Measurements from ENCODE around the gene MCEMP1. TPM values are rescaled to one million over a fixed set of nuclear protein-coding genes. Genes with fewer than 3 reads are reported as not detected.

Gene MCEMP1
- total and polyA plus RNA-seq, 2 of the 4 experiments (the other 2 are of a cell fraction), result 0.15 TPM; not detected in 1

DNA sequence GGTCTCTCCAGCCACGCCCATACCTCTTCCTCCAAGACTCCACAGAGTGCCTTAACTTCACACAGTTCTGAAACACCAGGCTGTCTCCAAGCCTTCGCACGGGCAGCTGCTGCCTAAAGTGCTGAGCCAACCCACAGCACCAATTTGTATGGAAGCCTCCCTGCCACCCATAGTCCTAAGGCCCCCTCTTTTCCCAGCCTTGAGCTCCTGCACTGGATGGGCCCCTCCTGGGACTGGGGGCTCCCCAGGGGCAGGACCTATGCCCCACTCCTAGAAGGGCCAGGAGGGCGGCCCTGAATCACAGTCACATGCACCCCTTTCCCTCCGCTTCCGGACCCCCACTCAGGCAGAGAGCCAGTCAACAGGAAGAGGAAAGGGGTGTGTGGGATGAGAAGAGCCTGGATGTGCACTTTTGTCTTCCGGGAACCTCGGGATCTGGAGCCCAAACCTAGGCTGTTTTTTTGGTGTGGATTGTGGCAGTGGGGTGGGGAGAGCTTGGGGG, 30.1 kb downstream of the MCEMP1 start:
- no TSS peak for BruUV-seq (replicated peaks)
- Histone ChIP-seq H3K18ac (ENCODE audit: low read depth, low read length) (no peak overlapping the region), H2BK5ac (ENCODE audit: low read depth, low read length, poor library complexity, severe bottlenecking) (no peak overlapping the region), H2AFZ (replicated peaks; ENCODE audit: low read length, poor library complexity) (no peak overlapping the region), H4K91ac (ENCODE audit: insufficient read depth, low read depth, low read length) (no peak overlapping the region), H3K79me1 (ENCODE audit: low read depth in 1 of 2, low read length in 2 of 2) (no peaks in the 10 kb centered on the region), H2BK20ac (ENCODE audit: low read depth, low read length) (no peak overlapping the region), H3K14ac (replicated peaks; ENCODE audit: low read depth, low read length) (no peak overlapping the region), H3K9me3 (ENCODE audit: control insufficient read depth, insufficient read depth, low read length) (no peaks in the 10 kb centered on the region), H3K9ac (ENCODE audit: low read depth, low read length) (no peak overlapping the region), H3K4me3 (ENCODE audit: insufficient read depth, low read depth, low read length) (no peak overlapping the region), H2AK9ac (replicated peaks; ENCODE audit: low read depth, low read length, poor library complexity) (no peak overlapping the region), H2AK5ac (ENCODE audit: low read depth, low read length) (no peak overlapping the region), H2BK15ac (ENCODE audit: low read depth, low read length) (no peak overlapping the region), H2BK120ac (ENCODE audit: low read depth, low read length) (no peak overlapping the region), H3K4ac (ENCODE audit: low read depth, low read length) (no peak overlapping the region), H3K36me3 (ENCODE audit: control insufficient read depth, insufficient read depth, low read length) (no peaks in the 10 kb centered on the region), H3K23ac (ENCODE audit: low read depth, low read length) (no peak overlapping the region), H3K27ac (ENCODE audit: insufficient read depth, low read length) (no peak overlapping the region), H4K5ac (ENCODE audit: low read depth, low read length) (no peak overlapping the region), H3K27me3 (ENCODE audit: control insufficient read depth, insufficient read depth, low read length) (peaks cover 10% of the 10 kb centered on the region; the same call in 1 of the 2 replicates), H3K56ac (ENCODE audit: extremely low read depth, insufficient read depth, low read length) (no peak overlapping the region), H3K4me2 (ENCODE audit: low read depth, low read length) (no peak overlapping the region), H4K8ac (ENCODE audit: low read depth in 2 of 2, low read length in 2 of 2) (no peak overlapping the region), H3K9me1 (ENCODE audit: insufficient read depth, low read length) (no peaks in the 10 kb centered on the region), H3K4me1 (ENCODE audit: control insufficient read depth, insufficient read depth, low read length) (no peaks in the 10 kb centered on the region), H4K20me1 (ENCODE audit: insufficient read depth, low read length) (no peaks in the 10 kb centered on the region)
- 0% methylated on average over 2 of the region's 8 CpGs; no CpG with 5 or more reads in 1 of the 2 experiments for WGBS, 2 experiments (ENCODE audit: extremely low coverage in 2 of 2, insufficient read length in 1 of 2)
- in situ Hi-C loops (cut with MboI; ENCODE audit: low sequenced_read_pairs), result no loop called here
- intact Hi-C loops (cut with micrococcal nuclease), result no loop called here
- no peak for ATAC-seq (ENCODE audit: low read depth)
- TF ChIP-seq MAZ (IDR thresholded peaks at IDR 0.05; ENCODE audit: borderline replicate concordance, low read depth, low read length) (no peak), POLR2A (IDR thresholded peaks at IDR 0.05; ENCODE audit: low read depth, low read length) (no peak), RAD21 (IDR thresholded peaks at IDR 0.05; ENCODE audit: low read length) (no peak), CEBPB (IDR thresholded peaks at IDR 0.05; ENCODE audit: low read depth, low read length) (no peak), NFE2L2 (IDR thresholded peaks at IDR 0.05; ENCODE audit: low read depth, low read length) (no peak), BHLHE40 (IDR thresholded peaks at IDR 0.05; ENCODE audit: low read depth, low read length) (no peak), CHD1 (IDR thresholded peaks at IDR 0.05; ENCODE audit: low read depth, low read length) (no peak), FOS (IDR thresholded peaks at IDR 0.05; ENCODE audit: low read depth, low read length) (no peak), MXI1 (IDR thresholded peaks at IDR 0.05; ENCODE audit: borderline replicate concordance, low read depth, low read length) (no peak), MAFK (IDR thresholded peaks at IDR 0.05; ENCODE audit: low read depth, low read length) (no peak), SMC3 (IDR thresholded peaks at IDR 0.05; ENCODE audit: low read depth, low read length) (no peak)
- TF ChIP-seq, protein P1, sequence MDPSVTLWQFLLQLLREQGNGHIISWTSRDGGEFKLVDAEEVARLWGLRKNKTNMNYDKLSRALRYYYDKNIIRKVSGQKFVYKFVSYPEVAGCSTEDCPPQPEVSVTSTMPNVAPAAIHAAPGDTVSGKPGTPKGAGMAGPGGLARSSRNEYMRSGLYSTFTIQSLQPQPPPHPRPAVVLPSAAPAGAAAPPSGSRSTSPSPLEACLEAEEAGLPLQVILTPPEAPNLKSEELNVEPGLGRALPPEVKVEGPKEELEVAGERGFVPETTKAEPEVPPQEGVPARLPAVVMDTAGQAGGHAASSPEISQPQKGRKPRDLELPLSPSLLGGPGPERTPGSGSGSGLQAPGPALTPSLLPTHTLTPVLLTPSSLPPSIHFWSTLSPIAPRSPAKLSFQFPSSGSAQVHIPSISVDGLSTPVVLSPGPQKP (IDR thresholded peaks at IDR 0.05; ENCODE audit: borderline replicate concordance, low read depth, low read length), result no peak
- TF ChIP-seq, protein P2, sequence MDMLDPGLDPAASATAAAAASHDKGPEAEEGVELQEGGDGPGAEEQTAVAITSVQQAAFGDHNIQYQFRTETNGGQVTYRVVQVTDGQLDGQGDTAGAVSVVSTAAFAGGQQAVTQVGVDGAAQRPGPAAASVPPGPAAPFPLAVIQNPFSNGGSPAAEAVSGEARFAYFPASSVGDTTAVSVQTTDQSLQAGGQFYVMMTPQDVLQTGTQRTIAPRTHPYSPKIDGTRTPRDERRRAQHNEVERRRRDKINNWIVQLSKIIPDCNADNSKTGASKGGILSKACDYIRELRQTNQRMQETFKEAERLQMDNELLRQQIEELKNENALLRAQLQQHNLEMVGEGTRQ (IDR thresholded peaks at IDR 0.05; ENCODE audit: low read depth, low read length), result no peak
- ChIA-PET POLR2A (ENCODE audit: unreplicated experiment) (no interaction called here), CTCF (no interaction called here)
- DNase-seq, result no peak
- dilution Hi-C loops (cut with HindIII; ENCODE audit: low sequenced_read_pairs, unreplicated experiment), result no loop called here

Measured in IMR-90 (cell line).